Right atrium auricular region (tissue), 2 donors: ENCODE results near the gene FLAD1. TPM values are rescaled to one million over a fixed set of nuclear protein-coding genes. Genes with fewer than 3 reads are reported as not detected.

ENCODE experiments used
- DNase-seq: peaks from one replicate; pipeline ENCODE4 v3.0.0-alpha.2; 2019; ENCODE audit warnings: low spot score
- H3K27ac ChIP-seq, 2 donors: fragments of 200-600 bp; sonication (generic); 1 replicate in 1 of 2; 2 replicates in 1 of 2; pipeline ENCODE4 v1.5.1; 2016 to 2019
- H3K27me3 ChIP-seq, 2 donors: fragments of 200-600 bp; sonication (generic); one replicate each; pipeline versions ENCODE4 v1.5.1 to v1.6.0; 2017 to 2019
- H3K36me3 ChIP-seq: fragments of 200-600 bp; sonication (generic); one replicate; pipeline ENCODE4 v1.5.1; 2016
- H3K4me1 ChIP-seq, 2 donors: fragments of 200-600 bp; sonication (generic); one replicate each; pipeline versions ENCODE4 v1.5.1 to v1.6.0; 2017 to 2019
- H3K4me3 ChIP-seq, 2 donors: fragments of 200-600 bp; sonication (generic); 1 replicate in 1 of 2; 2 replicates in 1 of 2; pipeline ENCODE4 v1.5.1; 2017 to 2019; ENCODE audit warnings: mild to moderate bottlenecking in 1 of 2, moderate library complexity in 1 of 2
- H3K9me3 ChIP-seq, 2 donors: fragments of 200-600 bp; sonication (generic); one replicate each; pipeline ENCODE4 v1.5.1; 2019
- microRNA-seq, 2 donors: library from miRNA; unstranded; fragments of <30 nt; microRNA quantifications; one replicate each; pipeline ENCODE4, GENCODE V29; 2016 to 2017; ENCODE audit warnings: borderline number of aligned reads in 2 of 2, borderline replicate concordance in 1 of 2
- total RNA-seq, 2 donors: library from RNA; depleted of rRNA; stranded (reverse); fragments of >200 nt; gene quantifications; one replicate each; pipeline ENCODE4 v1.1.0, GENCODE V29; 2016
- TF ChIP-seq, protein P1 (sequence below), 2 donors: fragments of 200-600 bp; sonication (generic); IDR thresholded peaks; one replicate each; pipeline ENCODE4 v1.5.1; 2019; ENCODE audit warnings: antibody characterized with exemption in 2 of 2

Gene FLAD1
- total RNA-seq, 2 donors from 2014 or later = 19.5 to 24.8 TPM

DNA sequence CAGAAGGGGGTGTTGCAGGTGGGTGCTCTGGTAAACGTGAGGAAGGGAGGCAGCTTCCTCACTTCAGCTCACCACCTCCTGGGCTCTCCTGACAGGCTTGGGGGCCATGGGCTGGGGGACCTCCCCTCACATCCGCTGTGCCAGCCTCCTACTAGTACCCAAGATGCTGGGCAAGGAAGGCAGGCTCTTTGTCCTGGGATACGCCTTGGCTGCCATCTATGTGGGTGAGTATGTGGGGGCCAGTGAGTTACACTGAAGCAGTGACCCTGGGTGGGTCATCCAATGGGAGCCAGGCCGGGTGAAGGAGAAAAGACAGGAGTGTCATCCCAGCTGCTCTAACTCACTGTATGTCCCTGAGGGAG, 56.1 kb downstream of the FLAD1 start:
- no peak overlapping the region for H3K4me3 ChIP-seq
- TF ChIP-seq, protein P1, sequence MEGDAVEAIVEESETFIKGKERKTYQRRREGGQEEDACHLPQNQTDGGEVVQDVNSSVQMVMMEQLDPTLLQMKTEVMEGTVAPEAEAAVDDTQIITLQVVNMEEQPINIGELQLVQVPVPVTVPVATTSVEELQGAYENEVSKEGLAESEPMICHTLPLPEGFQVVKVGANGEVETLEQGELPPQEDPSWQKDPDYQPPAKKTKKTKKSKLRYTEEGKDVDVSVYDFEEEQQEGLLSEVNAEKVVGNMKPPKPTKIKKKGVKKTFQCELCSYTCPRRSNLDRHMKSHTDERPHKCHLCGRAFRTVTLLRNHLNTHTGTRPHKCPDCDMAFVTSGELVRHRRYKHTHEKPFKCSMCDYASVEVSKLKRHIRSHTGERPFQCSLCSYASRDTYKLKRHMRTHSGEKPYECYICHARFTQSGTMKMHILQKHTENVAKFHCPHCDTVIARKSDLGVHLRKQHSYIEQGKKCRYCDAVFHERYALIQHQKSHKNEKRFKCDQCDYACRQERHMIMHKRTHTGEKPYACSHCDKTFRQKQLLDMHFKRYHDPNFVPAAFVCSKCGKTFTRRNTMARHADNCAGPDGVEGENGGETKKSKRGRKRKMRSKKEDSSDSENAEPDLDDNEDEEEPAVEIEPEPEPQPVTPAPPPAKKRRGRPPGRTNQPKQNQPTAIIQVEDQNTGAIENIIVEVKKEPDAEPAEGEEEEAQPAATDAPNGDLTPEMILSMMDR (IDR thresholded peaks at IDR 0.05) = no peak
- H3K27ac ChIP-seq = no peak overlapping the region
- H3K36me3 ChIP-seq = no peaks in the 10 kb centered on the region
- no peaks in the 10 kb centered on the region for H3K27me3 ChIP-seq
- H3K9me3 ChIP-seq = no peaks in the 10 kb centered on the region
- no peak for DNase-seq
- peaks cover 0 to 9% of the 10 kb centered on the region in 2 donors for H3K4me1 ChIP-seq

DNA sequence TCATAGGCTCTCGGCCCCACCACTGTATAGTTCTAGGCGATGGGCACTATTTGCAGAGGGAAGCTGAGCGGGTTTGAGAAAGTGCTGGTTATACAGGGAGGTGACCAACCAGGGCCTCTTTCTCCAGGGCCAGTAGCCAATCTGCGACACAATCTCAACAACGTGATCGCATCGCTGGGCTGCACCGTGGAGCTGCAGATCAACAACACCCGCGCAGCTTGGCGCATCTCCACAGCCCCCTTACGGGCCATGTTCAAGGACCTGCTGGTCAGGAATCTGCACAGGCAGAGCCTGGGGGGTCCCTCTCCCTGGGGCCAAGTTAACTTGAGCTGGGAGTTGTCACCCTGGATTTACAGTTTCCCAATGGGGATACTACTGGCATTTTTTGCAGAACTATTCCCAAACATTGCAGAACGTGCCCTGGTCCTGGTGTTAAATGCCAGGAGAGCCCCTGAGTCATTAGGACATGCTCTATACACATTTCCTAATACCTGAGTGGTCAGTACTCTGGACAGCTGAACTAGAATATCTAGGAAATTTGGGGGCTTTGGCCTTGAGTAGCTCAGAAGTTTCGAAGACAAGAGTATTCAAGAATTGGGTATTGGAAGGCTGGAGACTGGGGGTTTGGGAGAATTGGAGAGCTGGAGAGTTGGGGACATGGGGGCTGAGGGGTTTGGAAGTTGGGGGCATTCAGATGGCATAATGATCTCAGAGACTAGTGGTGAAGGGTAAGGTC, 57.4 kb downstream of the FLAD1 start:
- DNase-seq = no peak
- Histone ChIP-seq H3K36me3 (no peaks in the 10 kb centered on the region), H3K27ac (no peak overlapping the region), H3K4me1 (peaks cover 0 to 18% of the 10 kb centered on the region in 2 donors), H3K27me3 (no peaks in the 10 kb centered on the region), H3K4me3 (no peak overlapping the region), H3K9me3 (no peaks in the 10 kb centered on the region)
- TF ChIP-seq, protein P1 (IDR thresholded peaks at IDR 0.05) = no peak

Small RNA genes lying within 50 kb of the gene (microRNA-seq; reads per million reads assigned to microRNA genes)
- gene MIR4258 = 0 reads per million in 2 donors

Other genes starting within 250 kb of the FLAD1 start
- 1 to 10 TPM; 3.9 to 4.4 TPM for gene KCNN3, start 113.1 kb upstream of the FLAD1 start, total RNA-seq
- gene PMVK, start 46.6 kb upstream of the FLAD1 start, total RNA-seq = 10 to 100 TPM; 15.7 to 21.2 TPM
- 100 to 1,000 TPM in 1 of 2 donors, 10 to 100 TPM in 1; 81.4 to 101 TPM for gene PBXIP1, start 27.2 kb upstream of the FLAD1 start, total RNA-seq
- 10 to 100 TPM; 13.9 to 18.4 TPM for gene PYGO2, start 21.6 kb upstream of the FLAD1 start, total RNA-seq
- 10 to 100 TPM; 69.5 to 80.5 TPM for gene SHC1, start 12.6 kb upstream of the FLAD1 start, total RNA-seq
- 10 to 100 TPM; 20.0 to 23.8 TPM for gene CKS1B, start 8.7 kb upstream of the FLAD1 start, total RNA-seq
- gene LENEP, start 10.2 kb downstream of the FLAD1 start, total RNA-seq = not detected
- 10 to 100 TPM; 30.3 to 53.4 TPM for gene ZBTB7B, start 19.5 kb downstream of the FLAD1 start, total RNA-seq
- gene DCST2, start 50.4 kb downstream of the FLAD1 start, total RNA-seq = not detected
- gene DCST1, start 50.5 kb downstream of the FLAD1 start, total RNA-seq = not detected
- gene ADAM15, start 68.0 kb downstream of the FLAD1 start, total RNA-seq = 10 to 100 TPM; 64.6 to 96.7 TPM
- 1 to 10 TPM; 2.2 to 3.5 TPM for gene EFNA4, start 80.4 kb downstream of the FLAD1 start, total RNA-seq
- 1 to 10 TPM in 1 of 2 donors, not detected in 1; 3.2 TPM for gene EFNA3, start 95.5 kb downstream of the FLAD1 start, total RNA-seq
- 10 to 100 TPM; 24.8 to 41.4 TPM for gene EFNA1, start 144.5 kb downstream of the FLAD1 start, total RNA-seq
- 1 to 10 TPM; 3.7 to 10.0 TPM for gene SLC50A1, start 152.5 kb downstream of the FLAD1 start, total RNA-seq
- 10 to 100 TPM; 46.5 to 47.8 TPM for gene DPM3, start 157.2 kb downstream of the FLAD1 start, total RNA-seq
- gene KRTCAP2, start 190.0 kb downstream of the FLAD1 start, total RNA-seq = 100 to 1,000 TPM; 124 to 147 TPM
- under 1 TPM in 1 of 2 donors, not detected in 1; 0.20 TPM for gene TRIM46, start 190.5 kb downstream of the FLAD1 start, total RNA-seq
- 10 to 100 TPM; 10.9 to 11.2 TPM for gene THBS3, start 224.6 kb downstream of the FLAD1 start, total RNA-seq
- 10 to 100 TPM; 16.2 to 27.0 TPM for gene MTX1, start 225.4 kb downstream of the FLAD1 start, total RNA-seq